Vagina (tissue), 2 donors: ENCODE results near the gene RYR1.

Experiments used
- POLR2AphosphoS5 ChIP-seq, 2 donors: sonication (generic); formaldehyde crosslinking; IDR thresholded peaks; one replicate each; pipeline ENCODE4 v1.9.0; 2017; ENCODE audit warnings: antibody characterized with exemption in 2 of 2, mild to moderate bottlenecking in 2 of 2, low read depth in 1 of 2; ENCODE audit not compliant: insufficient read depth in 1 of 2
- TF ChIP-seq, protein P1 (sequence below), 3 experiments: fragments of 450-650 bp in 2 of 3; fragments of 200-600 bp in 1 of 3; sonication (generic) in 1 of 3; IDR thresholded peaks; one replicate each; pipeline ENCODE4 v1.5.1; 2017 to 2019; ENCODE audit warnings: antibody characterized with exemption in 3 of 3, mild to moderate bottlenecking in 2 of 3, moderate library complexity in 2 of 3

DNA sequence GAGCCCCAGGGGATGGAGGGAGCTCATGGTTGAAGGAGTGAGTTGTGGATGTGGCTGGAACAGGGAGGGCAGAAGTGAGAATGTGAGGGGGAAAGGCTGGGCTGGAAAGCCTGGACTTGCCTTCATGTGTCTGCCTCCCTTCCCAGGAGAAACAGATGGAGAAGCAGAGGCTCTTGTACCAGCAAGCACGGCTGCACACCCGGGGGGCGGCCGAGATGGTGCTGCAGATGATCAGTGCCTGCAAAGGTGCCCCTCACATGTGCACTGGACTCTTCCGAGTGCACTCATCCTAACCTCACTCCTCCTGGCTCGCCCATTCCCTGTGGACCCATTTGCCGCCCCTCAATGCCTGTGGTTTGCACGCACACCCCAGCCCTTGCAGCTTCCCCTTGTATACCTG is 101.1 kb downstream of the RYR1 start:
- TF ChIP-seq, protein P1, sequence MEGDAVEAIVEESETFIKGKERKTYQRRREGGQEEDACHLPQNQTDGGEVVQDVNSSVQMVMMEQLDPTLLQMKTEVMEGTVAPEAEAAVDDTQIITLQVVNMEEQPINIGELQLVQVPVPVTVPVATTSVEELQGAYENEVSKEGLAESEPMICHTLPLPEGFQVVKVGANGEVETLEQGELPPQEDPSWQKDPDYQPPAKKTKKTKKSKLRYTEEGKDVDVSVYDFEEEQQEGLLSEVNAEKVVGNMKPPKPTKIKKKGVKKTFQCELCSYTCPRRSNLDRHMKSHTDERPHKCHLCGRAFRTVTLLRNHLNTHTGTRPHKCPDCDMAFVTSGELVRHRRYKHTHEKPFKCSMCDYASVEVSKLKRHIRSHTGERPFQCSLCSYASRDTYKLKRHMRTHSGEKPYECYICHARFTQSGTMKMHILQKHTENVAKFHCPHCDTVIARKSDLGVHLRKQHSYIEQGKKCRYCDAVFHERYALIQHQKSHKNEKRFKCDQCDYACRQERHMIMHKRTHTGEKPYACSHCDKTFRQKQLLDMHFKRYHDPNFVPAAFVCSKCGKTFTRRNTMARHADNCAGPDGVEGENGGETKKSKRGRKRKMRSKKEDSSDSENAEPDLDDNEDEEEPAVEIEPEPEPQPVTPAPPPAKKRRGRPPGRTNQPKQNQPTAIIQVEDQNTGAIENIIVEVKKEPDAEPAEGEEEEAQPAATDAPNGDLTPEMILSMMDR (IDR thresholded peaks at IDR 0.05), result no peak
- no peak for TF ChIP-seq POLR2AphosphoS5 (IDR thresholded peaks at IDR 0.05; ENCODE audit: insufficient read depth in 1 of 2, low read depth in 1 of 2)
